Measurements from ENCODE around the gene ZNF487.

ZNF487 gene

GRCh38 chr10:43403911-43404703, 32.8 kb upstream of the ZNF487 start:
- H3K4me3 ChIP-seq (ENCODE audit: control insufficient read depth, low read depth, low read length): no peak overlapping the region
- no peak for TF ChIP-seq CTCF (conservative IDR thresholded peaks at IDR 0.05; ENCODE audit: control insufficient read depth, insufficient read depth, low read depth, low read length)
- no peak for DNase-seq (ENCODE audit: low read depth)

GRCh38 chr10:43404704-43405084, 32.2 kb upstream of the ZNF487 start:
- peak overlapping the region; percentile 21 for H3K4me3 ChIP-seq (ENCODE audit: control insufficient read depth, low read depth, low read length)

GRCh38 chr10:43407148-43407575, 29.7 kb upstream of the ZNF487 start:
- no peak for DNase-seq (ENCODE audit: low read depth)
- TF ChIP-seq CTCF (conservative IDR thresholded peaks at IDR 0.05; ENCODE audit: control insufficient read depth, insufficient read depth, low read depth, low read length): no peak

More at GRCh38 chr10:43404704-43405084, 32.2 kb upstream of the ZNF487 start:
- TF ChIP-seq CTCF (conservative IDR thresholded peaks at IDR 0.05; ENCODE audit: control insufficient read depth, insufficient read depth, low read depth, low read length): no peak
- no peak for DNase-seq (ENCODE audit: low read depth)

GRCh38 chr10:43407576-43408330, 29.2 kb upstream of the ZNF487 start:
- TF ChIP-seq CTCF (conservative IDR thresholded peaks at IDR 0.05; ENCODE audit: control insufficient read depth, insufficient read depth, low read depth, low read length): peak; percentile 40
- H3K4me3 ChIP-seq (ENCODE audit: control insufficient read depth, low read depth, low read length): peak overlapping the region; percentile 85

More at GRCh38 chr10:43407148-43407575, 29.7 kb upstream of the ZNF487 start:
- peak overlapping the region; percentile 85 for H3K4me3 ChIP-seq (ENCODE audit: control insufficient read depth, low read depth, low read length)

GRCh38 chr10:43408331-43408709, 28.6 kb upstream of the ZNF487 start:
- TF ChIP-seq CTCF (conservative IDR thresholded peaks at IDR 0.05; ENCODE audit: control insufficient read depth, insufficient read depth, low read depth, low read length): no peak
- peak overlapping the region; percentile 85 for H3K4me3 ChIP-seq (ENCODE audit: control insufficient read depth, low read depth, low read length)
- DNase-seq (ENCODE audit: low read depth): no peak

More at GRCh38 chr10:43407576-43408330, 29.2 kb upstream of the ZNF487 start:
- peak; percentile 90 for DNase-seq (ENCODE audit: low read depth)

- peak; percentile 93 for DNase-seq (ENCODE audit: low read depth)
- H3K4me3 ChIP-seq (ENCODE audit: control insufficient read depth, low read depth, low read length): peak within 1 kb of the TSS; percentile 85
- no peak for TF ChIP-seq CTCF (conservative IDR thresholded peaks at IDR 0.05; ENCODE audit: control insufficient read depth, insufficient read depth, low read depth, low read length)
Measured at GRCh38 chr10:43408710-43409384, 28.1 kb upstream of the ZNF487 start, which contains the start of gene HNRNPF. TSS of gene HNRNPF (minus strand) at chr10:43409186. CDS start at chr10:43387884, 21,302 bp downstream.
